ENCODE results near the gene SF3B3.

SF3B3 gene

DNA sequence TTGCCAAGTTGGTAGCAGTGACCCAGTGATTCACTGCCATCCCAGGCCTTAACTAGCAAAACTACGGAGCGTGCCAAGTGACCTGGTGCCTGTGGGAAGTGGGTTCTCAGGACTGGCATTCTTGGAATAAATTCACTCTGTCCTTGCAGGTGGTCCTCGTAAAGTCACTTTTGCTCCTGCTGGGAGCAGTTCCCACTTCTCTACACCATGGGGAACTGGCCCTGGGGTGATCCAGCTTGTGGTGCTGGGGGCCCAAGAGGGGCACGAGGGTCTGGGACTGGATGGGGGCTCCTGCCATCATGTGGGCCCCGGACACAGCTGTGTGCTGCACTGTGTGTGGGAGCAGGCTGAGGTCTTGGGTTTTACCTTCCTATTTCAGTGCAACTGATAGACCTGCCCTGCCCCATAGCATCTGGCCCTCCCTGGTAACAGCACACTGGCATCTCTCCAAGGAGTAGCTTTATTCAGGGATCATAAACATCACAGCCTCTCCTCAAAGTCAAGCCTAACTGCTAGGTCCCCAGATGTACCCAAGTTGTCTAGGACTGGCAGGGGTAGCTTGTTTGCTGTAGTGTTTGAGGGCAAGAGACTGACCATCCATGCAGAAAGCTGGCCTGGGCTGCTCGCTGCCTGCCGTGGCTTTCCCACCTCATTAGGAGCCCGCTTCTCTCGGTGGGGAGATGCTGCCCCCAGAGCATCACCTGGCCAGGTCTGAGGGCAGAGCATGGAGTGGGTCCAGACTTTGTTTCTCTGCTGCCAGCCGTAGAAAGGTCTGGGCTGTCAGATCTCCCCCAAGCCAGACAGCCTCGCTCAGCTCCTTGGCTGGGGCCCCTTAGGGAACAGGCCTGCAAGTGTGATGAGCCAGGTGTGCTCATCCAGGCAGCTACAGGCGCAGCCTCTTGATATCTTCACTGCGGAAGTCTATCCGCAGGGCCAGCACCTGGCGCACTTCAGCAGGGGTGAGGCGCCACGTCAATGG lies 43.2 kb upstream of the SF3B3 start:
- in situ Hi-C loops (cut with HindIII; ENCODE audit: low sequenced_read_pairs), result no loop called here
- DNase-seq (ENCODE audit: low read depth, low spot score), result no peak

DNA sequence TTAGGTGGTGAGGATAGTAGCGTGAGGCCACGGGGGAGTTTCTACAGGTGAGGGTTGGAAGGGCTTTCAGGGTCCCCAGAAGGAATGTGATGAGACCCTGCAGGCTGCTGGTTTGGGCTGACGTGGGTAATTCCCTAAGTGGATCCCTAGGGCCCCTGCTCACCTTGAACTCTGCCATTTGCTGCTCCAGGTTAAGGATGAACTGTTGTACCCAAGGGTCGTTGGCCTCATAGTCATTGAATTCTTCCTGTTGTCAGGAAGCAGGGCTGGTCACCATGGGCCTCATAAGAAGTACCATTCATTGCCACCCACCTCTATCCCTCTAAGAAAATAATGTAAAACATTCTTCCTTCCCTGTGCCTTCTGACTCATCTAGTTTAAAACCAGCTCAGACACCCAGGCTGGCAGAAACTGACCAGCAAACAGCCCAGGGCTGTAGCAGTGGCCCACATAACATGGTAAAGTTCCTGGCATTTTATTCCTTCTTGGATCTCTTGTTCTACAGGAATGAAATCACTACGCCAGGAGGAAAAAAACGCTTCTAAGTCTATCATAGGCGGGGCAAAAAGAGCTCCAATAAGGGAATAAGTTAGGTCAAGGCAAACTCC lies 41.6 kb upstream of the SF3B3 start:
- TF ChIP-seq, protein P1, sequence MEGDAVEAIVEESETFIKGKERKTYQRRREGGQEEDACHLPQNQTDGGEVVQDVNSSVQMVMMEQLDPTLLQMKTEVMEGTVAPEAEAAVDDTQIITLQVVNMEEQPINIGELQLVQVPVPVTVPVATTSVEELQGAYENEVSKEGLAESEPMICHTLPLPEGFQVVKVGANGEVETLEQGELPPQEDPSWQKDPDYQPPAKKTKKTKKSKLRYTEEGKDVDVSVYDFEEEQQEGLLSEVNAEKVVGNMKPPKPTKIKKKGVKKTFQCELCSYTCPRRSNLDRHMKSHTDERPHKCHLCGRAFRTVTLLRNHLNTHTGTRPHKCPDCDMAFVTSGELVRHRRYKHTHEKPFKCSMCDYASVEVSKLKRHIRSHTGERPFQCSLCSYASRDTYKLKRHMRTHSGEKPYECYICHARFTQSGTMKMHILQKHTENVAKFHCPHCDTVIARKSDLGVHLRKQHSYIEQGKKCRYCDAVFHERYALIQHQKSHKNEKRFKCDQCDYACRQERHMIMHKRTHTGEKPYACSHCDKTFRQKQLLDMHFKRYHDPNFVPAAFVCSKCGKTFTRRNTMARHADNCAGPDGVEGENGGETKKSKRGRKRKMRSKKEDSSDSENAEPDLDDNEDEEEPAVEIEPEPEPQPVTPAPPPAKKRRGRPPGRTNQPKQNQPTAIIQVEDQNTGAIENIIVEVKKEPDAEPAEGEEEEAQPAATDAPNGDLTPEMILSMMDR (IDR thresholded peaks at IDR 0.05; ENCODE audit: low read depth, low read length), result no peak
- in situ Hi-C loops (cut with HindIII; ENCODE audit: low sequenced_read_pairs), result no loop called here
- no peak overlapping the region for H3K4me3 ChIP-seq (ENCODE audit: low read depth, low read length)
- DNase-seq (ENCODE audit: low read depth, low spot score), result peak; percentile 49

More for the DNA sequence above, 43.2 kb upstream of the SF3B3 start:
- no peak overlapping the region for H3K4me3 ChIP-seq (ENCODE audit: low read depth, low read length)
- TF ChIP-seq, protein P1 (IDR thresholded peaks at IDR 0.05; ENCODE audit: low read depth, low read length), result no peak

DNA sequence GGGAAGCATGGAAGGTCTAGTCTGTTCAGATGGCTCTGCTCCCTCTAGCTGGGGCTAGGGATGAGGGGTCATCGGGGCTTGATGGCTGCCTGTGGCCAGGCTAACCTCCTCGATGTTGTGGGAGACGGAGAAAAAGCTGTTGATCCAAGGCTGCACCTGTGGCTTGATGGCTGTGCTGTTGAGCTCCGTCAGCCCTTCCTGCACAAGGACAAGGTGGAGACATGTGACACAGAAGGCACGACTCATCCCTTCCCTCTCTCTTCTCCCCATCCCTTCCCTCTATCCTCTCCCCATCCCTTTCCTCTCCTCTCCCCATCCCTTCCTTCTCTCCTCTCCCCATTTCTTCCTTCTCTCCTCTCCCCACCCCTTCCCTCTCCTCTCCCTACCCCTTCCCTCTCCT lies 41.0 kb upstream of the SF3B3 start:
- no peak overlapping the region for H3K4me3 ChIP-seq (ENCODE audit: low read depth, low read length)
- DNase-seq (ENCODE audit: low read depth, low spot score), result no peak
- in situ Hi-C loops (cut with HindIII; ENCODE audit: low sequenced_read_pairs), result no loop called here
- TF ChIP-seq, protein P1 (IDR thresholded peaks at IDR 0.05; ENCODE audit: low read depth, low read length), result no peak

DNA sequence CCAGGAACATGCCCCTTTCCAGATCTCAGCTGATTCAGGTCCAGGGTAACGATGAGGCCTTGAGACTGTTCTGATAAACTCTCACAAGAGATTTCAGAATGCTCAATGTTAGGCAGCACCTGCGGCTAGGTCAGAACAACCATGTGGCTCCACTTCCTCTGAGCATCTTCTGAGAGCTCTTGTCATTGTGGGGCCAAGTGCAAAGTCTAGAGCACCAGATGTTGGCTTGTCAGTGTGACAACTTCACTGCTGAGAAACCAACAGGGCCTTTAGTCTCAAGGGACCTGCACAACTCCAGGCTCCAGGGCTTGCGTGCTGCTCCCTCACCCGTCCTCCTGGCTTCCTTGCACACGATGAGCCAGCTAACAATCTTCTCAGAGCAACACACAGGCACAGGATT lies 40.2 kb upstream of the SF3B3 start:
- in situ Hi-C loops (cut with HindIII; ENCODE audit: low sequenced_read_pairs), result no loop called here
- H3K4me3 ChIP-seq (ENCODE audit: low read depth, low read length), result no peak overlapping the region
- no peak for DNase-seq (ENCODE audit: low read depth, low spot score)
- TF ChIP-seq, protein P1 (IDR thresholded peaks at IDR 0.05; ENCODE audit: low read depth, low read length), result no peak

DNA sequence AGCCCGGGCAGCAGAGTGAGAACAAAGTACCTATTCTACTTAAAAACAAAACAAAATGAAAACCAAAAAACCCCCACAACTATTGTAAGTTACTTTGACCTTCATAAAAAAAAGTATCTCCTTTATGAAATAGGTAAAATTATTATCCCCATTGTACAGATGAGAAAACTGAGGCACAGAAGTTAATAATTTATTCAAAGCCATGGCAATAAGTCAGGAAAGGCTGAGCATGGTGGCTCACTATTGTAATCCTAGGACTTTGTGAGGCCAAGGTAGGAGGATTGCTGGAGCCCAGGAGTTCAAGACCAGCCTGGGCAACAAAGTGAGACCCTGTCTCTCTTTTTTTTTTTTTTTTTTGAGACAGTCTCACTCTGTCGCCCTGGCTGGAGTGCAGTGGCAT lies 38.7 kb upstream of the SF3B3 start:
- no peak overlapping the region for H3K4me3 ChIP-seq (ENCODE audit: low read depth, low read length)
- TF ChIP-seq, protein P1 (IDR thresholded peaks at IDR 0.05; ENCODE audit: low read depth, low read length), result no peak
- in situ Hi-C loops (cut with HindIII; ENCODE audit: low sequenced_read_pairs), result no loop called here
- DNase-seq (ENCODE audit: low read depth, low spot score), result no peak

DNA sequence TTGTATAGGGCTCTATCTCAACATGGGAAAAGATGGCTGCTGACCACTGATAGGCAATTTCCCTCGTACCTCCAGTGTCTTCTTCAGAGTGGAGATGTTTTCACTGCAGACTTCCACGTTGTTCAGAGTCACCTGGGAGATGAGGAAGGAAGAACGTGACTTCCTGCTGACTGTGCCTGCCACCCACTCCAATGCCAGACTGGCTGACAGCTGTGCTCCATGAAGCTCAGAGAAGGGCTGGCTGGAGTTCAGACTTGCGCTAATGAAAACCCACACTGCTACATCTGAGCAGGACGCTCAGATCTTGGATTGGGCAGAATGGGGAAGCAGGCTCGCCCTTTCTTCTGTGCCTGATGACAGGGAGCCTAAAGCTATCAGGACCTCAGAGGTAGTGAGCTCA lies 33.4 kb upstream of the SF3B3 start:
- no peak for DNase-seq (ENCODE audit: low read depth, low spot score)
- no peak overlapping the region for H3K4me3 ChIP-seq (ENCODE audit: low read depth, low read length)
- in situ Hi-C loops (cut with HindIII; ENCODE audit: low sequenced_read_pairs), result no loop called here
- TF ChIP-seq, protein P1 (IDR thresholded peaks at IDR 0.05; ENCODE audit: low read depth, low read length), result no peak

All from astrocyte of the spinal cord (primary cell).